ENCODE data around the gene TNFAIP8L1.

GRCh38 chr19:4693471-4694121 lies 54.3 kb downstream of the TNFAIP8L1 start:
- TF ChIP-seq ZFP3 (CRISPR knock-in tag; IDR thresholded peaks at IDR 0.05), result no peak
- no peak for TF ChIP-seq ZNF70 (CRISPR knock-in tag; IDR thresholded peaks at IDR 0.05)
- no peak for TF ChIP-seq ESRRG (CRISPR knock-in tag; IDR thresholded peaks at IDR 0.05)
- TF ChIP-seq CSRNP3 (CRISPR knock-in tag; IDR thresholded peaks at IDR 0.05), result no peak
- TF ChIP-seq TOX (CRISPR knock-in tag; IDR thresholded peaks at IDR 0.05; ENCODE audit: borderline replicate concordance), result no peak
- no peak for TF ChIP-seq OSR1 (CRISPR knock-in tag; IDR thresholded peaks at IDR 0.05)
- no peak for TF ChIP-seq ZFP30 (CRISPR knock-in tag; IDR thresholded peaks at IDR 0.05)
- no peak for TF ChIP-seq PATZ1 (CRISPR knock-in tag; IDR thresholded peaks at IDR 0.05; ENCODE audit: borderline replicate concordance)
- no peak for TF ChIP-seq ZC3H10 (CRISPR knock-in tag; IDR thresholded peaks at IDR 0.05)

Data from SK-N-SH treated with all-trans-retinoic acid at 6 μM for 48 hours (cell line).